ENCODE data around the gene ST3GAL4. TPM values are rescaled to one million over a fixed set of nuclear protein-coding genes. Genes with fewer than 3 reads are reported as not detected.

The ST3GAL4 gene
- total RNA-seq, 2 experiments from 2014 or later: 9.8 to 10.7 TPM

GRCh38 chr11:126433244-126433846, 77.9 kb downstream of the ST3GAL4 start:
- no peak for DNase-seq
- intact Hi-C loops (cut with micrococcal nuclease): no loop called here
- ChIA-PET CTCF (interaction anchor here (0.9 to 1.2 kb wide), 3 partner anchors 9 to 123 kb away, joined by 3 read pairs; no protein-coding TSS in a partner anchor), POLR2A (no interaction called here)
- no peaks in the 10 kb centered on the region for H3K36me3 Mint-ChIP-seq
- H3K4me1 Mint-ChIP-seq (ENCODE audit: low read depth): no peaks in the 10 kb centered on the region
- H3K4me3 Mint-ChIP-seq: no peak overlapping the region
- H3K27me3 Mint-ChIP-seq: no peaks in the 10 kb centered on the region
- no peak overlapping the region for H3K27ac Mint-ChIP-seq
- no peaks in the 10 kb centered on the region for H3K9me3 Mint-ChIP-seq

DNA sequence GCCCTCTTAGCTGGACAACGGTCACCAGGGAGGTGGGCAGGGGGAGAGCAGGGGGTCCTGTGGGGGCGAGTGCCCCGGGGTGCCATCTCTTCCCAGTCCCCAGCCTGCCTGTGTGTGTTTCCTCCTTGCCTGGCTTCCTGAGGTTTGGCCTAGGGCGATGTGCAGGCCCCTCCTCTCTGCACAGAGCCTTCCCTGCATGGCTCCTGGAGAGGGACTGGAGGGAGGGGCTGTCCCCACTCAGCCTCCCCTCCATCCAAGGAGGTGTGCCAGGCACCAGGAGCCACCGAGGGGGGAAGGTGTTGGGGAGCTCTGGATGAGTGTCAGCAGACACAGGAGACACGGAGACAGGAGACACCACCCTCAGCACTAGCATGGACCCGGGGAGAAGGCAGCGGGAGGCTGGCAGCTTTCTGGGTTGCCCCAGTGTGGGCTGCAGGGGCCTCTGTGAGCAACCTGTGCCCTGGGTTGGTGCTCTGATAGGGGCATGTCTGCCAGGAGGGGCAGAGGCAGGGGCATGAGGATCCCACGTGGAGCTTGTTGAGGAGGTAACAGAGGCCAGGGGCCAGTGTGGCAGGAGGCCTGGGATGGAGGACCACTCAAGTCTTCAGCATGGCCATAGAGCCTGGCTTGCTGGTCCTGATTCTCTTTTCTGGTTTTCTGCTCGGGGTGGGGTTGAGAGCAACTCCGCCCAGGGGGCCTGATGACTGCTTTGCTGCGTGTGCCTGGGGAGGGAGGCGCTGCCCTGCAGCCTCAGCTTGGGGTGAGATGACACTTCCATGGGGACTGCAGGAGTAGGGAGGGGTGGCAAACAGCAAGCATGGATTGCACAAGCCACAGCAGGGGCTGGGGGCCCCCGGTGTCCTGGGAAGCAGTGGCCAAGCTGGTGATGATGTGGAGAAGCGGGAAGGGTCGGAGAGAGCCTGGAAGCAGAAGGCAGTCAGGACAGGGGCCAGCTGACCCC, 78.8 kb downstream of the ST3GAL4 start:
- POLR2A ChIA-PET: no interaction called here
- H3K27ac Mint-ChIP-seq: no peak overlapping the region

GRCh38 chr11:126434950-126435335, 79.5 kb downstream of the ST3GAL4 start:
- CTCF ChIA-PET: interaction anchor here (1.3 kb wide), 1 partner anchor 46 kb away, joined by 5 read pairs; no protein-coding TSS in a partner anchor
- H3K36me3 Mint-ChIP-seq: no peaks in the 10 kb centered on the region
- no peak overlapping the region for H3K27ac Mint-ChIP-seq
- no peaks in the 10 kb centered on the region for H3K27me3 Mint-ChIP-seq
- no peak overlapping the region for H3K4me3 Mint-ChIP-seq
- H3K9me3 Mint-ChIP-seq: no peaks in the 10 kb centered on the region
- no peak for DNase-seq
- POLR2A ChIA-PET: no interaction called here
- H3K4me1 Mint-ChIP-seq (ENCODE audit: low read depth): no peaks in the 10 kb centered on the region
- intact Hi-C loops (cut with micrococcal nuclease): no loop called here

More for the DNA sequence above, 78.8 kb downstream of the ST3GAL4 start:
- Mint-ChIP-seq H3K4me3 (no peak overlapping the region), H3K36me3 (no peaks in the 10 kb centered on the region), H3K4me1 (ENCODE audit: low read depth) (no peaks in the 10 kb centered on the region), H3K27me3 (no peaks in the 10 kb centered on the region), H3K9me3 (no peaks in the 10 kb centered on the region)
- no peak for DNase-seq
- CTCF ChIA-PET: interaction anchor here (0.7 to 0.9 kb wide), 2 partner anchors 46 to 124 kb away, joined by 3 read pairs; no protein-coding TSS in a partner anchor
- intact Hi-C loops (cut with micrococcal nuclease): no loop called here

DNA sequence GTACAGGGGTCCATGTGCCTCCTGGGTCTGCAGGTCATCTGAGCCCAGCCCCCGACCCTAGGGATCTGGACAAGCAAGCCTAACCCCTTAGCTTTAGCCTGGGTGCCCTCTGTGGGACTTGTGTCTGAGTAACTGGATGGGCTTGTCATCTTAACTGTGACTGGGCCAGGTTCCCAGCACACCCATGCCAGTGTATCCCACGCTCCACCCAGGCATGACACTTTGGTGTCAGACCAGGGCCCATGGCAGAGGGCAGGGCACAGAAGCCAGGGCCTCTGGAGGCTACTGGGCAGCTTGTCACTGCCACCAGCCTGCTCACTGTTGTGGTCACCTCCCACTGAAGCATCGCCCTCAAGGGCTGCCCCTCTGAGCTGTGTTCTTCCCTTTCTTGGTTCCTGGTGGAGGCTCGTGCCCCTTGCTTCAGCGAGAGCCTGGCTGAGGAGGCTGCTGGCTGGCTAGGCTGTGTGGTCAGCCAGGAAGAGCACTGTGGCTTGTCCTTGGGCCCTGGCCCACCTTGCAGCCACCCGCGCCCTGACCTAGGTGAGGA, 80.8 kb downstream of the ST3GAL4 start:
- DNase-seq: no peak
- Mint-ChIP-seq H3K9me3 (no peaks in the 10 kb centered on the region), H3K4me1 (ENCODE audit: low read depth) (no peaks in the 10 kb centered on the region), H3K36me3 (no peaks in the 10 kb centered on the region), H3K27ac (no peak overlapping the region), H3K4me3 (no peak overlapping the region), H3K27me3 (peaks cover 7% of the 10 kb centered on the region)
- intact Hi-C loops (cut with micrococcal nuclease): no loop called here
- ChIA-PET POLR2A (no interaction called here), CTCF (interaction anchor here (1.0 to 1.3 kb wide), 2 partner anchors 44 to 126 kb away, joined by 3 to 5 read pairs; no protein-coding TSS in a partner anchor)

DNA sequence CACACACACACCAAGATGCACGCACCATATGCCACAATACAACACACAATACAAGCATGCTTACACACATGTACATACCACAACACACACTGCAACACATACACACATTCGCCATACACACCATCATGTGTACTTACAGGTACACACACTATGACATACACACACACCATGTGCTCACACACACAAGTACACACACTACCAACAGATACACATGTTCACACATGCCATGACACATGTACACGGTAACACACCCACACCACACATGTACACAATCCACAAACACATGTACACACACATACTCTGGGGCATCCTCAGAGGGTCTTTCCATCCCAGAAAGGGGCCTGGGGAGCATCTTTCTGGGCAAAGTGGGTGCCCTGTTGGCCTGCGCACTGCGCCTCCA, 82.2 kb downstream of the ST3GAL4 start:
- intact Hi-C loops (cut with micrococcal nuclease): no loop called here
- Mint-ChIP-seq H3K36me3 (no peaks in the 10 kb centered on the region), H3K27me3 (peaks cover 12% of the 10 kb centered on the region), H3K9me3 (no peaks in the 10 kb centered on the region), H3K27ac (no peak overlapping the region), H3K4me3 (no peak overlapping the region), H3K4me1 (ENCODE audit: low read depth) (no peaks in the 10 kb centered on the region)
- no peak for DNase-seq
- POLR2A ChIA-PET: no interaction called here
- CTCF ChIA-PET: interaction anchor here (8.2 kb wide), 1 partner anchor 43 kb away, joined by 146 read pairs; no protein-coding TSS in a partner anchor

DNA sequence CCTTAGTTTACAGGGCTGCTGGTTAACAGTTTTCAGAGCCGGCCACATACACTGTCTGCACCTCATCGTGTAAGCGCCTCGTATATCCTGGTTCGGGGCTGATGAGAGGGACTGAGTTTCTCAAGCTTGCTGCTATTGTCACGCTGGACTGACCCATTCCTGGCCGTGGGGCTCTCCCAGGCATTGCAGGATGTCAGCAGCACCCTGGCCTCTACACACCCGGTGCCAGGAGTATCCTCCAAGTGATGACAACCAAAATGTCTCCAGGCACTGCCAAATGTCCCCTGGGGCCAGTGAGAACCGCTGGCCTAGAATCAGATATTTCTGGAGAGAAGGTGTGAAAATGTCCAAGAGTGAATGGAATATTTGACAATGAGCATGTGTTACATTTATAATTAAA, 82.8 kb downstream of the ST3GAL4 start:
- POLR2A ChIA-PET: no interaction called here
- no peaks in the 10 kb centered on the region for H3K36me3 Mint-ChIP-seq
- no peak overlapping the region for H3K27ac Mint-ChIP-seq
- H3K4me3 Mint-ChIP-seq: no peak overlapping the region
- no peaks in the 10 kb centered on the region for H3K4me1 Mint-ChIP-seq (ENCODE audit: low read depth)
- H3K9me3 Mint-ChIP-seq: no peaks in the 10 kb centered on the region
- intact Hi-C loops (cut with micrococcal nuclease): no loop called here
- DNase-seq: no peak
- peaks cover 12% of the 10 kb centered on the region for H3K27me3 Mint-ChIP-seq
- CTCF ChIA-PET: interaction anchor here (8.2 kb wide), 1 partner anchor 42 kb away, joined by 146 read pairs; no protein-coding TSS in a partner anchor

DNA sequence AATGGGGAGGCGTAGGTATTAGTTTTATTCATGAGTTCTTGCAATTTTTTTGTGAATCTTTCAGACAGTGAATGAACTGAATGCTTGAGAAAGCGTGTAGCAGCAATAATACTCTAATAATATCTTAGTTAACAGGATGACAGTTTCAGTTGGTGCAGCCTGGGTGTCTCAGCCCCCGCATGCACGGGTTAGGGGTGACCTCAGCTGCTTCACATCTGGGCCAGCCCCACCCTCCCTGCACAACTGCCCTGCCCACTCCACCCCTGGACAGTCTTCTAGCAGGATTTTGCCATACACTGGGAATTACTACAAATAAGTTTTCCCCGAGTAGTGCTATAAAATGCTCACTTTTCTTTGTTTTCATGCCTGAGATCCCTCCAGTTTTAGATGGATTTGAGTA, 83.2 kb downstream of the ST3GAL4 start:
- Mint-ChIP-seq H3K4me3 (no peak overlapping the region), H3K4me1 (ENCODE audit: low read depth) (no peaks in the 10 kb centered on the region), H3K36me3 (no peaks in the 10 kb centered on the region), H3K27me3 (peaks cover 12% of the 10 kb centered on the region), H3K9me3 (no peaks in the 10 kb centered on the region), H3K27ac (no peak overlapping the region)
- ChIA-PET CTCF (interaction anchor here (3.2 to 8.2 kb wide), 2 partner anchors 42 to 552 kb away, joined by 16 to 146 read pairs; no protein-coding TSS in a partner anchor), POLR2A (no interaction called here)
- intact Hi-C loops (cut with micrococcal nuclease): no loop called here
- DNase-seq: no peak

GRCh38 chr11:126440276-126440675, 84.8 kb downstream of the ST3GAL4 start:
- Mint-ChIP-seq H3K27me3 (peaks cover 12% of the 10 kb centered on the region), H3K4me1 (ENCODE audit: low read depth) (no peaks in the 10 kb centered on the region), H3K4me3 (no peak overlapping the region), H3K36me3 (no peaks in the 10 kb centered on the region), H3K27ac (no peak overlapping the region), H3K9me3 (no peaks in the 10 kb centered on the region)
- intact Hi-C loops (cut with micrococcal nuclease): loop anchor here (5.0 kb wide), 1 partner anchor 907 kb away; no protein-coding TSS in a partner anchor
- DNase-seq: no peak
- ChIA-PET CTCF (interaction anchor here (0.6 to 8.2 kb wide), 10 partner anchors 8 to 550 kb away, joined by 3 to 146 read pairs (median 4); no protein-coding TSS in a partner anchor), POLR2A (interaction anchor here (1.1 kb wide), 1 partner anchor 130 kb away, joined by 4 read pairs; no protein-coding TSS in a partner anchor)

- ChIA-PET POLR2A (interaction anchor here (1.1 kb wide), 1 partner anchor 131 kb away, joined by 4 read pairs; no protein-coding TSS in a partner anchor), CTCF (interaction anchor here (0.6 to 8.2 kb wide), 12 partner anchors 9 to 1052 kb away, joined by 3 to 146 read pairs (median 4); no protein-coding TSS in a partner anchor)
- peak; percentile 81 for DNase-seq
- H3K27me3 Mint-ChIP-seq: peaks cover 12% of the 10 kb centered on the region
- H3K4me3 Mint-ChIP-seq: no peak overlapping the region
- no peak overlapping the region for H3K27ac Mint-ChIP-seq
- H3K4me1 Mint-ChIP-seq (ENCODE audit: low read depth): no peaks in the 10 kb centered on the region
- no peaks in the 10 kb centered on the region for H3K36me3 Mint-ChIP-seq
- H3K9me3 Mint-ChIP-seq: no peaks in the 10 kb centered on the region
- intact Hi-C loops (cut with micrococcal nuclease): loop anchor here (1.0 to 5.0 kb wide), 4 partner anchors 39 to 906 kb away; no protein-coding TSS in a partner anchor
Observed at GRCh38 chr11:126440792-126441514, 85.5 kb downstream of the ST3GAL4 start.

GRCh38 chr11:126443120-126443519, 87.6 kb downstream of the ST3GAL4 start:
- CTCF ChIA-PET: interaction anchor here (0.8 to 8.2 kb wide), 4 partner anchors 37 to 547 kb away, joined by 3 to 146 read pairs (median 3); no protein-coding TSS in a partner anchor
- no peak for DNase-seq
- Mint-ChIP-seq H3K9me3 (no peaks in the 10 kb centered on the region), H3K27me3 (peaks cover 12% of the 10 kb centered on the region), H3K36me3 (no peaks in the 10 kb centered on the region), H3K4me3 (no peak overlapping the region), H3K4me1 (ENCODE audit: low read depth) (no peaks in the 10 kb centered on the region), H3K27ac (no peak overlapping the region)
- intact Hi-C loops (cut with micrococcal nuclease): loop anchor here (5.0 kb wide), 1 partner anchor 904 kb away; no protein-coding TSS in a partner anchor
- POLR2A ChIA-PET: no interaction called here

GRCh38 chr11:126444072-126444471, 88.6 kb downstream of the ST3GAL4 start:
- Mint-ChIP-seq H3K4me1 (ENCODE audit: low read depth) (no peaks in the 10 kb centered on the region), H3K36me3 (no peaks in the 10 kb centered on the region), H3K4me3 (no peak overlapping the region), H3K9me3 (no peaks in the 10 kb centered on the region), H3K27ac (no peak overlapping the region), H3K27me3 (peaks cover 12% of the 10 kb centered on the region)
- intact Hi-C loops (cut with micrococcal nuclease): loop anchor here (5.0 kb wide), 1 partner anchor 903 kb away; no protein-coding TSS in a partner anchor
- ChIA-PET CTCF (interaction anchor here (0.5 to 8.2 kb wide), 2 partner anchors 36 to 902 kb away, joined by 4 to 146 read pairs; no protein-coding TSS in a partner anchor), POLR2A (no interaction called here)
- DNase-seq: no peak

Data from activated CD4-positive, alpha-beta memory T cell treated with anti-CD3 and anti-CD28 coated beads for 36 hours (primary cell).